Smooth muscle cell (in vitro differentiated cells): ENCODE measurements around the gene SREBF2. TPM values are rescaled to one million over a fixed set of nuclear protein-coding genes. Genes with fewer than 3 reads are reported as not detected.

ENCODE experiments used
- DNase-seq: peaks from one replicate; lab custom pipeline; 2025; ENCODE audit not compliant: unreplicated experiment; lab: John Stamatoyannopoulos, UW
- H2AFZ ChIP-seq: fragments of 200-600 bp; sonication (generic); 2 replicates; pipeline ENCODE4 v1.6.0; 2016; ENCODE audit warnings: antibody characterized with exemption, low read depth, mild to moderate bottlenecking
- H3F3A ChIP-seq: fragments of 200-600 bp; sonication (generic); 2 replicates; pipeline ENCODE4 v1.6.0; 2017; ENCODE audit warnings: antibody characterized with exemption, low read depth
- H3K27ac ChIP-seq: fragments of 200-600 bp; sonication (generic); 2 replicates; pipeline ENCODE4 v1.5.1; 2016; ENCODE audit warnings: low read depth, mild to moderate bottlenecking
- H3K27me3 ChIP-seq: fragments of 200-600 bp; sonication (generic); 2 replicates; pipeline ENCODE4 v1.6.1; 2016; ENCODE audit warnings: low read depth, mild to moderate bottlenecking
- H3K36me3 ChIP-seq: fragments of 200-600 bp; sonication (generic); 2 replicates; pipeline ENCODE4 v1.5.1; 2016; ENCODE audit warnings: low read depth
- H3K4me1 ChIP-seq: fragments of 200-600 bp; sonication (generic); 2 replicates; pipeline ENCODE4 v1.5.1; 2016; ENCODE audit warnings: low read depth
- H3K4me2 ChIP-seq: fragments of 200-600 bp; sonication (generic); 2 replicates; pipeline ENCODE4 v1.6.0; 2016; ENCODE audit warnings: mild to moderate bottlenecking
- H3K4me3 ChIP-seq: fragments of 200-600 bp; sonication (generic); 2 replicates; pipeline ENCODE4 v1.5.1; 2016; ENCODE audit warnings: mild to moderate bottlenecking
- H3K79me2 ChIP-seq: fragments of 200-600 bp; sonication (generic); 2 replicates; pipeline ENCODE4 v1.6.0; 2016; ENCODE audit warnings: low read depth, mild to moderate bottlenecking
- H3K9ac ChIP-seq: fragments of 200-600 bp; sonication (generic); 2 replicates; pipeline ENCODE4 v1.6.0; 2016; ENCODE audit warnings: low read depth
- H3K9me3 ChIP-seq: fragments of 200-600 bp; sonication (generic); replicated peaks from 2 replicates; pipeline ENCODE4 v1.5.1; 2016; ENCODE audit warnings: low read depth
- H4K20me1 ChIP-seq: fragments of 200-600 bp; sonication (generic); 2 replicates; pipeline ENCODE4 v1.6.0; 2016; ENCODE audit warnings: low read depth
- CTCF ChIP-seq: fragments of 200-600 bp; sonication (generic); IDR thresholded peaks from 2 replicates; pipeline ENCODE4 v1.5.1; 2017; ENCODE audit warnings: borderline replicate concordance, mild to moderate bottlenecking, antibody characterized with exemption; ENCODE audit not compliant: insufficient read depth, poor library complexity, severe bottlenecking
- WGBS: methylation state at CpG from one replicate; pipeline ENCODE4 v1.1.7; 2016; ENCODE audit warnings: low lambda C conversion rate; 5-methylcytosine and 5-hydroxymethylcytosine counted together
- polyA plus RNA-seq: library from polyadenylated mRNA; unstranded; fragments of >200 nt; fragmentation: Nextera tagmentation; extraction: Ambion mirVana; gene quantifications from 2 replicates; pipeline ENCODE4 v1.2.1, GENCODE V29; 2016
- total RNA-seq: library from RNA; depleted of rRNA; stranded (reverse); fragments of >200 nt; gene quantifications from 2 replicates; pipeline ENCODE4 v1.2.3, GENCODE V29; 2014

The SREBF2 gene
- total and polyA plus RNA-seq, 2 experiments from 2014 or later: 62.9 to 78.2 TPM

GRCh38 chr22:41939981-41940831 is 107.3 kb downstream of the SREBF2 start:
- no peaks in the 10 kb centered on the region for H3K27me3 ChIP-seq
- 89% methylated on average over 13 of the region's 13 CpGs for WGBS
- no peaks in the 10 kb centered on the region for H3K36me3 ChIP-seq
- no peak overlapping the region for H3K4me2 ChIP-seq
- no peak overlapping the region for H2AFZ ChIP-seq
- DNase-seq: no peak
- no peaks in the 10 kb centered on the region for H3K9me3 ChIP-seq
- no peaks in the 10 kb centered on the region for H3K79me2 ChIP-seq
- no peak overlapping the region for H3K4me3 ChIP-seq
- TF ChIP-seq CTCF: no peak
- peak overlapping the region; percentile 74 for H3K27ac ChIP-seq
- H3K4me1 ChIP-seq: no peaks in the 10 kb centered on the region
- H3K9ac ChIP-seq: no peak overlapping the region
- H3F3A ChIP-seq: peaks cover 7% of the 10 kb centered on the region
- no peaks in the 10 kb centered on the region for H4K20me1 ChIP-seq

GRCh38 chr22:41940832-41941765 is 108.2 kb downstream of the SREBF2 start:
- H4K20me1 ChIP-seq: no peaks in the 10 kb centered on the region
- H3K9ac ChIP-seq: no peak overlapping the region
- no peaks in the 10 kb centered on the region for H3K9me3 ChIP-seq
- no peak overlapping the region for H2AFZ ChIP-seq
- 51% methylated on average over 13 of the region's 13 CpGs for WGBS
- H3K27me3 ChIP-seq: no peaks in the 10 kb centered on the region
- H3F3A ChIP-seq: peaks cover 7% of the 10 kb centered on the region
- peak; percentile 86 for TF ChIP-seq CTCF
- no peaks in the 10 kb centered on the region for H3K4me1 ChIP-seq
- H3K79me2 ChIP-seq: no peaks in the 10 kb centered on the region
- H3K36me3 ChIP-seq: no peaks in the 10 kb centered on the region
- peak; percentile 55 for DNase-seq
- H3K4me3 ChIP-seq: no peak overlapping the region
- peak overlapping the region; percentile 74 for H3K27ac ChIP-seq
- H3K4me2 ChIP-seq: no peak overlapping the region

DNA sequence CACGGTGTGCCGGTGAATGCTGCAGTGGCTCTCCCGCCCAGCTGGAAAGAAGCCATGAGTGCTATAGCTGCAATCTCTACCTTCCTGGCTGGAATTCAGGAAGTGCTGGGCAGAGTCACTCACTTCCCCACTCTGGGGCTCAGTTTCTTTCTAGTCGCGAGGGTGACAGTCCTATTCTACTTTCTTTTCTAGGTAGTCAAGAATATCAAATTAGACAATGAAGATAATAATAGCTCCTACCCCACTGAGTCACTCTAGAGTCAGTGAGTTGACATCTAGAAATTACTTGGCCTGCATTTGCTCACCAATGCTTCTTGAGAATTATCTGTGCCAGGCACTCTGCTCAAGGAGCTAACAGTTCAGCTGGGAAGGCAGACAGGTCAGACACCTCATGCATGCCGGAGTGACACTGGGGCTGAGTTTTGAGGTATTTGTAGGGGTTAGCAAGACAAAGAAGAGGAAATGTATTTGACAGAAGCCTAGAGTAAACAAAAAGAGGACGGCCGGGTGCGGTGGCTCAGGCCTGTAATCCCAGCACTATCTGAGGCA is 110.8 kb downstream of the SREBF2 start:
- Histone ChIP-seq H3K27ac (no peak overlapping the region), H3K36me3 (no peaks in the 10 kb centered on the region), H4K20me1 (no peaks in the 10 kb centered on the region), H3K9ac (no peak overlapping the region), H3K79me2 (no peaks in the 10 kb centered on the region), H3K4me2 (no peak overlapping the region), H3F3A (peaks cover 7% of the 10 kb centered on the region), H3K9me3 (no peaks in the 10 kb centered on the region), H3K27me3 (no peaks in the 10 kb centered on the region), H3K4me1 (peaks cover 5% of the 10 kb centered on the region), H3K4me3 (no peak overlapping the region), H2AFZ (no peak overlapping the region)
- no peak for DNase-seq
- 93% methylated on average over 9 of the region's 9 CpGs for WGBS
- TF ChIP-seq CTCF: no peak
